Skeletal muscle satellite cell (primary cell): ENCODE results near the gene SMAD6.
A peak's percentile ranks its signal among the peaks of the same experiment; 100 is the strongest.

ENCODE experiments used
- H3K27me3 ChIP-seq: 2 replicates; pipeline ENCODE4 v1.7.0; 2013; ENCODE audit warnings: low read length; ENCODE audit not compliant: control insufficient read depth, insufficient read depth
- H3K36me3 ChIP-seq: 2 replicates; pipeline ENCODE4 v1.7.0; 2013; ENCODE audit warnings: mild to moderate bottlenecking, control low read depth, low read length; ENCODE audit not compliant: insufficient read depth
- H3K4me1 ChIP-seq: 2 replicates; pipeline ENCODE4 v1.7.0; 2013; ENCODE audit warnings: low read length; ENCODE audit not compliant: control insufficient read depth, insufficient read depth
- H3K4me2 ChIP-seq: 2 replicates; pipeline ENCODE4 v1.7.0; 2013; ENCODE audit warnings: mild to moderate bottlenecking, low read length
- H3K4me3 ChIP-seq: 2 replicates; pipeline ENCODE4 v1.7.0; 2013; ENCODE audit warnings: low read length
- H3K9ac ChIP-seq: 2 replicates; pipeline ENCODE4 v1.7.0; 2013; ENCODE audit warnings: mild to moderate bottlenecking, low read depth, low read length, moderate library complexity
- H3K9me3 ChIP-seq: replicated peaks from 2 replicates; pipeline ENCODE4 v1.7.0; 2013; ENCODE audit warnings: mild to moderate bottlenecking, control low read depth, low read length

The SMAD6 gene

DNA sequence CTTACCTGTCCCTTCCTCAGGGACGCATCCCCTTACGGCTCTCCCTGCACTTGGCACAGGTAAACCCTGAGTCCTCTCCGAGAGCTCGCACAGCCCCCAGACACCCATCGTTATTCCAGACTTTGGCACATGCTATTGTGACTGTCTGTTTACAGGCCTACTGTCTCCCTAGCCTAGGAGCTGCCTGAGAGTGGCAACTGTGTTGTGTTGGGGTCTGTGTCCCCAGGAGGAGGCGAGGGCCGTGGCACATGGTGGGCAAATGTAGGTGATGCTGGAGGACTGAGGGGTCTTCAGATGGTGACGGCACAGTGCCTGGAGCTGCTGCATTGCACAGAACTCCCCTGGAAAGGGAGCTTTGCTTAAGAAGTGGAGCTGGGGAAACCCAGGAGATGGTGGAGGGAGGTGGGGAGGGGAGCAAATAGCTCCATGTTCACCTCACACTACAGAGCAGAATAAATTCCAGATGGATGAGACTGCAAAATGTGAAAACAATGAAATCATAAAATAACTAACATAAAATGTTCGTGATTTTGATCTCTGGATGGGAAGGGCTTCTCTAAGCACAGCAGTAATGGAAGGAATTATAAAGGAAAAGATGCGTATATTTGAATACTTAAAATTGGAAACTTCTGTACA, 96.5 kb downstream of the SMAD6 start:
- Histone ChIP-seq H3K9me3 (no peaks in the 10 kb centered on the region), H3K27me3 (no peaks in the 10 kb centered on the region), H3K4me2 (peak overlapping the region; percentile 48), H3K36me3 (no peaks in the 10 kb centered on the region), H3K9ac (peak overlapping the region; percentile 38), H3K4me1 (peaks cover 48% of the 10 kb centered on the region), H3K4me3 (no peak overlapping the region)

GRCh38 chr15:66799242-66799641, 97.2 kb downstream of the SMAD6 start:
- peak overlapping the region; percentile 38 for H3K9ac ChIP-seq
- H3K4me1 ChIP-seq, result peaks cover 55% of the 10 kb centered on the region

GRCh38 chr15:66800584-66801235, 98.7 kb downstream of the SMAD6 start:
- Histone ChIP-seq H3K36me3 (no peaks in the 10 kb centered on the region), H3K9ac (no peak overlapping the region)

More at GRCh38 chr15:66799242-66799641, 97.2 kb downstream of the SMAD6 start:
- Histone ChIP-seq H3K36me3 (no peaks in the 10 kb centered on the region), H3K4me2 (peak overlapping the region; percentile 48), H3K27me3 (no peaks in the 10 kb centered on the region), H3K9me3 (no peaks in the 10 kb centered on the region), H3K4me3 (no peak overlapping the region)

DNA sequence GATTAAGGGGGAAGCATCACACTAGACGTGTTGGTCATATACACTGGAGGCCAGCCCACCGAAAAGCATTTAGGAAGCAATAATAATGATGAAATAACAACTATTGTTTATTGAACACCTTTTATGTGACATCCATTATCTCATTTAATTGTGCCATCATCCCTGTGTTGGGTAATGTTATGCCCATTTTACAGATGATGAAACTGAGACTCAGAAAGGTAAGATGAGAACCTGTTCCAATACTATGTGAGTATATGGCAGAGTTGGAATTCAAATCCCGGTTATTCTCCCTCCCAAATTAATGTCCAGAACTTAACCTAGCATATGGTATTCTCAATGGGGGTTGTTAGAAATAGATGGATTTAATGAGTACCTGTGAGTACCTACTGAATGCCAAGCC, 99.2 kb downstream of the SMAD6 start:
- Histone ChIP-seq H3K9ac (no peak overlapping the region), H3K4me2 (no peak overlapping the region), H3K4me1 (peaks cover 62% of the 10 kb centered on the region), H3K4me3 (no peak overlapping the region), H3K36me3 (no peaks in the 10 kb centered on the region), H3K9me3 (no peaks in the 10 kb centered on the region), H3K27me3 (no peaks in the 10 kb centered on the region)

More at GRCh38 chr15:66800584-66801235, 98.7 kb downstream of the SMAD6 start:
- no peak overlapping the region for H3K4me2 ChIP-seq
- no peaks in the 10 kb centered on the region for H3K27me3 ChIP-seq
- no peak overlapping the region for H3K4me3 ChIP-seq
- no peaks in the 10 kb centered on the region for H3K9me3 ChIP-seq
- peaks cover 62% of the 10 kb centered on the region for H3K4me1 ChIP-seq

- peak overlapping the region; percentile 74 for H3K9ac ChIP-seq
- H3K4me1 ChIP-seq, result peaks cover 62% of the 10 kb centered on the region
- peak overlapping the region; percentile 31 for H3K4me3 ChIP-seq
Observed at GRCh38 chr15:66802025-66803001, 100.3 kb downstream of the SMAD6 start.

GRCh38 chr15:66803182-66803729, 101.2 kb downstream of the SMAD6 start:
- Histone ChIP-seq H3K9me3 (no peaks in the 10 kb centered on the region), H3K36me3 (no peaks in the 10 kb centered on the region), H3K4me2 (peak overlapping the region; percentile 73), H3K27me3 (no peaks in the 10 kb centered on the region), H3K9ac (peak overlapping the region; percentile 74), H3K4me1 (peaks cover 55% of the 10 kb centered on the region), H3K4me3 (peak overlapping the region; percentile 31)

More at GRCh38 chr15:66802025-66803001, 100.3 kb downstream of the SMAD6 start:
- H3K4me2 ChIP-seq, result peak overlapping the region; percentile 73
- no peaks in the 10 kb centered on the region for H3K9me3 ChIP-seq
- no peaks in the 10 kb centered on the region for H3K36me3 ChIP-seq
- no peaks in the 10 kb centered on the region for H3K27me3 ChIP-seq

- H3K9ac ChIP-seq, result peak overlapping the region; percentile 25
Observed at GRCh38 chr15:66803749-66804148, 101.7 kb downstream of the SMAD6 start.

DNA sequence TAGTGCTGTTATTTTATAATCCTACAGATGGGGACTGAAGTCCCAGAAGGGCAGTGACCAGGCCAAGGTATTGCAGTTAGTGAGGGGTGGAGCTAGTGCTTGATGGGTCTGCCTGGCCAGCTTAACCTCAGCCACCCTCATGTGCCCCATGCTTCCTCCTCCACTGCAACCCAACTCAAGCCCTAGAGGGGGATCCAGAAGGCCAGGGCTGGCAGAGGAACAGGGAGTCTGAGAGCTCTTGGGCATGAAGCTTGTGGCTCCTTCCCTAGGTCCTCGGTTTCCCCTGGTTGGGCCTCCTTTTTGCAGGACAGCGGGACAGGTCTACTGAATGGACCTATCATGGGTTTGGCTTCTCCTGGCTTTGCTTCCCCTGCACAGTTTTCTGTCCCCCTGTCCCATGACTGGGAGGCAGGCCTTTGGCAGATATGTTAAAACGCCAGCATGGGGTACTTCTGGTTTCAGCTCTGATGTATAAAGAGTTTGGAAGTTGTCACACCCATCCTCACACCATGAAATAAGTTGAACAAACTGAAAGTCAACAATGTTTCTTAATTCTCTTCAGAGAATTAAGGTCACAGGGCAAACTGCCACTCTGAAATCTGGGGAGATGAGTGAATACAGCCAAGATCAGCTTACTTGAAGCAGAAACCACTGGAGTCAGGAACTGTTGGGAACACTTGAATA, 103.3 kb downstream of the SMAD6 start:
- Histone ChIP-seq H3K27me3 (no peaks in the 10 kb centered on the region), H3K9ac (no peak overlapping the region), H3K4me2 (no peak overlapping the region), H3K4me1 (peaks cover 42% of the 10 kb centered on the region), H3K9me3 (no peaks in the 10 kb centered on the region), H3K4me3 (no peak overlapping the region), H3K36me3 (no peaks in the 10 kb centered on the region)

More at GRCh38 chr15:66803749-66804148, 101.7 kb downstream of the SMAD6 start:
- peak overlapping the region; percentile 66 for H3K4me2 ChIP-seq
- peak overlapping the region; percentile 11 for H3K4me3 ChIP-seq
- no peaks in the 10 kb centered on the region for H3K36me3 ChIP-seq
- H3K4me1 ChIP-seq, result peaks cover 50% of the 10 kb centered on the region
- H3K9me3 ChIP-seq, result no peaks in the 10 kb centered on the region
- H3K27me3 ChIP-seq, result no peaks in the 10 kb centered on the region

DNA sequence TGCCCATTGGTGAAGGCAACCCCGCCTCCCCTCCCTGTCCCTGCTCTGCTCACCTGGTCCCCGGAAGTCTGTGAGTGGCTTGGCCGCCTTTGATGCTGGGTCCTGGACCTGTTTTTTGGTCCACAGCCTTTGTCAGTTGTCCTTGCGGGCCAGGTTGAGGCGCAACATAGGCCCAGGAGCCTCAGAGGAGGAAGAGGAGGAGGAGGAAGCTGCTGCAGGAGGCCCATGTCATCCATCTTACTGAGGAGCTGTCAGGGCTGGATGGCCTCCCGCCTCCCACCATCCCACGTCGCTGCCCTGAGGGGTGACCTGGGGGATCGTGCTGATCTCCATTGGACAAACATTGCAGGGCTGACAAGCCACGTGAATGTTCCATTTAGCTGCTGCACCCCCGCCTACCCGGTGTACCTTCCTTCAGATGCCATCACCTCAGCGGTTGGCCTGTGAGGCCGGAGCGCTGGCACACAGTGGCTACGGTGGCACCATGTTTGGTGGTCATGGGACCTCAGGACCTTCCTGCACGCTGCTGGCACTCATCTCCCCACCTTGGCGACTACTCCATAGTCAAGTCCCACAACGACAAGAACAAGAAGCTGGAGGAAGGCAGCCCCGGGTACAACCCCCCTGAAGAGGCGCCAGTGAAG, 106.3 kb downstream of the SMAD6 start:
- Histone ChIP-seq H3K4me1 (peaks cover 16% of the 10 kb centered on the region), H3K27me3 (no peaks in the 10 kb centered on the region), H3K4me2 (no peak overlapping the region), H3K9me3 (no peaks in the 10 kb centered on the region), H3K4me3 (no peak overlapping the region), H3K9ac (no peak overlapping the region), H3K36me3 (no peaks in the 10 kb centered on the region)

GRCh38 chr15:66809664-66810063, 107.6 kb downstream of the SMAD6 start:
- Histone ChIP-seq H3K9ac (no peak overlapping the region), H3K4me1 (peaks cover 5% of the 10 kb centered on the region), H3K4me2 (no peak overlapping the region), H3K36me3 (no peaks in the 10 kb centered on the region), H3K27me3 (no peaks in the 10 kb centered on the region), H3K9me3 (no peaks in the 10 kb centered on the region), H3K4me3 (no peak overlapping the region)
